Subcutaneous abdominal adipose tissue (tissue), 5 donors: ENCODE measurements around the gene HBZ.
"Not testable (repeated sequence)": the region's sequence is repeated elsewhere in the genome, so short reads cannot be mapped to it uniquely, and the experiment has no call there.

Experiments used
- H3K27ac ChIP-seq: one replicate; pipeline ENCODE4 v1.7.0; 2013; ENCODE audit warnings: low read depth, mild to moderate bottlenecking, inconsistent platforms, low read length, moderate library complexity
- H3K27me3 ChIP-seq, 5 donors: one replicate each; pipeline ENCODE4 v1.7.0; 2013; ENCODE audit warnings: low read length in 5 of 5, inconsistent platforms in 1 of 5; ENCODE audit not compliant: control insufficient read depth in 5 of 5, insufficient read depth in 4 of 5
- H3K36me3 ChIP-seq, 5 donors: one replicate each; pipeline ENCODE4 v1.7.0; 2013; ENCODE audit warnings: low read length in 5 of 5; ENCODE audit not compliant: control insufficient read depth in 5 of 5, insufficient read depth in 5 of 5
- H3K4me1 ChIP-seq, 5 donors: one replicate each; pipeline ENCODE4 v1.7.0; 2013; ENCODE audit warnings: low read length in 5 of 5, mild to moderate bottlenecking in 3 of 5, moderate library complexity in 1 of 5; ENCODE audit not compliant: control insufficient read depth in 5 of 5, insufficient read depth in 5 of 5
- H3K4me3 ChIP-seq, 5 donors: one replicate each; pipeline ENCODE4 v1.7.0; 2013; ENCODE audit warnings: low read length in 5 of 5, low read depth in 1 of 5
- H3K9ac ChIP-seq, 5 donors: one replicate each; pipeline ENCODE4 v1.7.0; 2013; ENCODE audit warnings: low read length in 5 of 5, mild to moderate bottlenecking in 4 of 5, moderate library complexity in 3 of 5
- H3K9me3 ChIP-seq, 5 donors: one replicate each; pipeline ENCODE4 v1.7.0; 2013; ENCODE audit warnings: low read length in 5 of 5; ENCODE audit not compliant: control insufficient read depth in 5 of 5
- donor health status: healthy.
- donor health status: healthy.
- donor health status: healthy.
- donor health status: healthy.
- donor health status: healthy.

HBZ gene

GRCh38 chr16:164134-164823 is 11.8 kb downstream of the HBZ start:
- Histone ChIP-seq H3K4me1 (peaks cover 0 to 18% (median 16%) of the 10 kb centered on the region in 5 donors), H3K27me3 (peaks cover 38 to 51% (median 49%) of the 10 kb centered on the region in 5 donors)
- not testable (repeated sequence) for H3K4me3 ChIP-seq, H3K9me3 ChIP-seq, H3K36me3 ChIP-seq, H3K9ac ChIP-seq, H3K27ac ChIP-seq

- Histone ChIP-seq H3K9me3 (no peaks in the 10 kb centered on the region), H3K9ac (no peak overlapping the region), H3K4me3 (no peak overlapping the region), H3K36me3 (no peaks in the 10 kb centered on the region), H3K27ac (no peak overlapping the region), H3K27me3 (peaks cover 38 to 51% (median 46%) of the 10 kb centered on the region in 5 donors), H3K4me1 (peaks cover 0 to 18% (median 16%) of the 10 kb centered on the region in 5 donors)
Observed at GRCh38 chr16:164827-165538, 12.5 kb downstream of the HBZ start.

GRCh38 chr16:165539-166374 is 13.3 kb downstream of the HBZ start, which contains the start of gene HBM:
HBM (plus strand) TSS chr16:165978; CDS start chr16:165998, 20 bp downstream.
- Histone ChIP-seq H3K27ac (no peak within 1 kb of the TSS), H3K36me3 (no peaks in the 10 kb centered on the region), H3K27me3 (peaks cover 37 to 51% (median 47%) of the 10 kb centered on the region in 5 donors), H3K9me3 (no peaks in the 10 kb centered on the region), H3K9ac (no peak within 1 kb of the TSS), H3K4me3 (peak within 1 kb of the TSS in 1 of 5 donors; percentile 37), H3K4me1 (peaks cover 0 to 18% (median 16%) of the 10 kb centered on the region in 5 donors)

- Histone ChIP-seq H3K36me3 (no peaks in the 10 kb centered on the region), H3K4me3 (peak overlapping the region in 1 of 5 donors; percentile 37), H3K27me3 (peaks cover 34 to 52% (median 48%) of the 10 kb centered on the region in 5 donors), H3K27ac (no peak overlapping the region), H3K9me3 (no peaks in the 10 kb centered on the region), H3K4me1 (peaks cover 0 to 18% (median 16%) of the 10 kb centered on the region in 5 donors), H3K9ac (no peak overlapping the region)
Observed at GRCh38 chr16:166375-167121, 14.1 kb downstream of the HBZ start.

GRCh38 chr16:167122-167690 is 14.8 kb downstream of the HBZ start:
- Histone ChIP-seq H3K4me1 (peaks cover 0 to 18% (median 16%) of the 10 kb centered on the region in 5 donors), H3K27ac (no peak overlapping the region), H3K36me3 (no peaks in the 10 kb centered on the region), H3K9me3 (no peaks in the 10 kb centered on the region), H3K9ac (no peak overlapping the region), H3K27me3 (peaks cover 34 to 54% (median 48%) of the 10 kb centered on the region in 5 donors), H3K4me3 (no peak overlapping the region)

- no peak overlapping the region for H3K4me3 ChIP-seq
- no peak overlapping the region for H3K27ac ChIP-seq
- no peaks in the 10 kb centered on the region for H3K36me3 ChIP-seq
- H3K4me1 ChIP-seq = peaks cover 0 to 18% (median 16%) of the 10 kb centered on the region in 5 donors
- no peak overlapping the region for H3K9ac ChIP-seq
- H3K9me3 ChIP-seq = no peaks in the 10 kb centered on the region
- H3K27me3 ChIP-seq = peaks cover 34 to 51% (median 45%) of the 10 kb centered on the region in 5 donors
Observed at GRCh38 chr16:168424-168823, 16.0 kb downstream of the HBZ start.

- Histone ChIP-seq H3K4me1 (peaks cover 0 to 18% (median 16%) of the 10 kb centered on the region in 5 donors), H3K9me3 (no peaks in the 10 kb centered on the region), H3K27ac (no peak overlapping the region), H3K9ac (no peak overlapping the region), H3K4me3 (no peak overlapping the region), H3K27me3 (peaks cover 34 to 49% (median 45%) of the 10 kb centered on the region in 5 donors), H3K36me3 (no peaks in the 10 kb centered on the region)
Observed at GRCh38 chr16:169014-169413, 16.6 kb downstream of the HBZ start.

- H3K27ac ChIP-seq, H3K4me3 ChIP-seq: not testable (repeated sequence)
Observed at GRCh38 chr16:170088-170507, 17.7 kb downstream of the HBZ start.

GRCh38 chr16:170788-171187 is 18.3 kb downstream of the HBZ start:
- Histone ChIP-seq H3K27ac (no peak overlapping the region), H3K27me3 (peaks cover 33 to 50% (median 46%) of the 10 kb centered on the region in 5 donors), H3K4me3 (no peak overlapping the region), H3K9me3 (no peaks in the 10 kb centered on the region), H3K9ac (no peak overlapping the region), H3K36me3 (no peaks in the 10 kb centered on the region), H3K4me1 (peaks cover 0 to 9% (median 6%) of the 10 kb centered on the region in 5 donors)

More at GRCh38 chr16:170088-170507, 17.7 kb downstream of the HBZ start:
- H3K27me3 ChIP-seq = peaks cover 35 to 52% (median 47%) of the 10 kb centered on the region in 5 donors
- H3K4me1 ChIP-seq = peaks cover 0 to 16% (median 13%) of the 10 kb centered on the region in 5 donors
- H3K9me3 ChIP-seq, H3K9ac ChIP-seq, H3K36me3 ChIP-seq: not testable (repeated sequence)
